Lower lobe of right lung (tissue), 2 donors: ENCODE results near the gene IQCH. TPM values are rescaled to one million over a fixed set of nuclear protein-coding genes. Genes with fewer than 3 reads are reported as not detected.

Experiments
- ATAC-seq, 2 donors: fragments of 200-7000 bp; cut with Tn5 transposase; one replicate each; pipeline ENCODE4 v1.9.1; 2020 to 2022; ENCODE audit warnings: mild to moderate bottlenecking in 2 of 2, moderate library complexity in 2 of 2
- DNase-seq: peaks from one replicate; pipeline ENCODE4 v3.0.0-alpha.2; 2020
- H3K27ac ChIP-seq: fragments of 200-600 bp; one replicate; pipeline ENCODE4 v1.8.0; 2022
- H3K27me3 ChIP-seq: fragments of 200-600 bp; one replicate; pipeline ENCODE4 v1.8.0; 2022; ENCODE audit warnings: low read depth
- H3K36me3 ChIP-seq: fragments of 200-600 bp; one replicate; pipeline ENCODE4 v1.8.0; 2022; ENCODE audit warnings: mild to moderate bottlenecking
- H3K4me1 ChIP-seq: fragments of 200-600 bp; one replicate; pipeline ENCODE4 v1.8.0; 2022
- H3K4me3 ChIP-seq: fragments of 200-600 bp; one replicate; pipeline ENCODE4 v1.8.0; 2022; ENCODE audit warnings: mild to moderate bottlenecking
- H3K9me3 ChIP-seq: fragments of 200-600 bp; one replicate; pipeline ENCODE4 v1.8.0; 2022
- intact Hi-C: fragments of 100-400 bp; cut with DNase I; formaldehyde crosslinking; loops from one replicate; pipeline ENCODE4 v1.11.0; 2022
- total RNA-seq: library from RNA; stranded (reverse); fragmentation: NEBNext Ultra II Directional; extraction: Animal tissue kit (Norgen Biotek cat#: 25700); gene quantifications from one replicate; pipeline ENCODE4 v1.2.1, GENCODE V29; 2021
- TF ChIP-seq, protein P1 (sequence below): fragments of 200-600 bp; IDR thresholded peaks from one replicate; pipeline ENCODE4 v1.8.0; 2022; ENCODE audit warnings: antibody characterized with exemption, mild to moderate bottlenecking
- donor health status: DM: no; HTN: yes; CAD: no; lungs with severe emphysema.

Gene IQCH
- total RNA-seq, 1 donor from 2014 or later, result 2.3 TPM

DNA sequence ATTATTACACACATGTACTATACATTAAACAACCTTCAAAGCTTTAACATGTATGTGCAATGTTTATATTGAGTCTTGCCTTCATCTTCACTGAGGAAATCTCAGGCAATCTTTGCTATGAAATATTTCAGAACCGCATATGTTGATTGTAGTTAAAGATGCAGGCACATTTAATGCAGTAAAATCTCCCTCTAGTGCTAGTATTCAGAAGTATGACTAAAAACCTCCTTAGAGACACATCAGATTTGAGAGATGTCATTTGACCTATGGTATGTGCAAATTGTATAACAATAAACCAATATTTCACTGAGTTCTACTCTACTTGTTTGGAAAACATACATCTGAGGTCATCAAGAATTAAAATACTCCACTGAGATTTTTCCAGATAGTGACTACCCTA is 142.6 kb downstream of the IQCH start:
- no peaks in the 10 kb centered on the region for H3K27me3 ChIP-seq
- ATAC-seq, result no peak
- TF ChIP-seq, protein P1, sequence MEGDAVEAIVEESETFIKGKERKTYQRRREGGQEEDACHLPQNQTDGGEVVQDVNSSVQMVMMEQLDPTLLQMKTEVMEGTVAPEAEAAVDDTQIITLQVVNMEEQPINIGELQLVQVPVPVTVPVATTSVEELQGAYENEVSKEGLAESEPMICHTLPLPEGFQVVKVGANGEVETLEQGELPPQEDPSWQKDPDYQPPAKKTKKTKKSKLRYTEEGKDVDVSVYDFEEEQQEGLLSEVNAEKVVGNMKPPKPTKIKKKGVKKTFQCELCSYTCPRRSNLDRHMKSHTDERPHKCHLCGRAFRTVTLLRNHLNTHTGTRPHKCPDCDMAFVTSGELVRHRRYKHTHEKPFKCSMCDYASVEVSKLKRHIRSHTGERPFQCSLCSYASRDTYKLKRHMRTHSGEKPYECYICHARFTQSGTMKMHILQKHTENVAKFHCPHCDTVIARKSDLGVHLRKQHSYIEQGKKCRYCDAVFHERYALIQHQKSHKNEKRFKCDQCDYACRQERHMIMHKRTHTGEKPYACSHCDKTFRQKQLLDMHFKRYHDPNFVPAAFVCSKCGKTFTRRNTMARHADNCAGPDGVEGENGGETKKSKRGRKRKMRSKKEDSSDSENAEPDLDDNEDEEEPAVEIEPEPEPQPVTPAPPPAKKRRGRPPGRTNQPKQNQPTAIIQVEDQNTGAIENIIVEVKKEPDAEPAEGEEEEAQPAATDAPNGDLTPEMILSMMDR, result no peak
- H3K4me1 ChIP-seq, result no peaks in the 10 kb centered on the region
- no peak overlapping the region for H3K4me3 ChIP-seq
- no peaks in the 10 kb centered on the region for H3K9me3 ChIP-seq
- no peak overlapping the region for H3K27ac ChIP-seq
- no peaks in the 10 kb centered on the region for H3K36me3 ChIP-seq
- intact Hi-C loops, result no loop called here
- DNase-seq, result no peak

- intact Hi-C loops, result no loop called here
- Histone ChIP-seq H3K27me3 (no peaks in the 10 kb centered on the region), H3K4me1 (no peaks in the 10 kb centered on the region), H3K4me3 (no peak overlapping the region), H3K36me3 (no peaks in the 10 kb centered on the region), H3K9me3 (no peaks in the 10 kb centered on the region), H3K27ac (no peak overlapping the region)
- DNase-seq, result no peak
- no peak for ATAC-seq
- TF ChIP-seq, protein P1, result no peak
Measured at GRCh38 chr15:67399925-67400324, 145.3 kb downstream of the IQCH start.

DNA sequence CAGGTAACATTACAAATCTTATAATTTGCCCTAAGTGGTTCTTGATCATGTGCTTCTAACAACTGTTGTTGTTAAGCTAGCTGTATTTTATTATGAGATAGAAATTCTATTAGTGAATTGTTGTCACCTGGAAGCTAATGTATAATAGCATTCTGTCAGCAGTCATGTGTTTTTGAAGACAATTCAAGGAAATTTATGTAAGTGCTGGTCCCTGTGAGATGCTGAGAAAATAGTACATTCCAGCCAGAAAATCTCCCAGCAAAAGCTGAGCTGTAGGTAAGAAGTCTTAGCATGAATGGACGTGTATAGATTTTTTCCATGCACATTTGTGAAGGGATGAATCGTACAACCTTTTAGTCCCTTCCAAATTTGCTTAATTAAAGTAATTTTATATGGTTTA is 146.3 kb downstream of the IQCH start:
- no peak overlapping the region for H3K4me3 ChIP-seq
- no peaks in the 10 kb centered on the region for H3K27me3 ChIP-seq
- no peaks in the 10 kb centered on the region for H3K4me1 ChIP-seq
- TF ChIP-seq, protein P1, result no peak
- intact Hi-C loops, result no loop called here
- no peak for DNase-seq
- ATAC-seq, result no peak
- no peak overlapping the region for H3K27ac ChIP-seq
- H3K9me3 ChIP-seq, result no peaks in the 10 kb centered on the region
- no peaks in the 10 kb centered on the region for H3K36me3 ChIP-seq

GRCh38 chr15:67401336-67401735 is 146.8 kb downstream of the IQCH start:
- Histone ChIP-seq H3K4me1 (no peaks in the 10 kb centered on the region), H3K4me3 (no peak overlapping the region)

GRCh38 chr15:67403428-67404154 is 149.0 kb downstream of the IQCH start:
- Histone ChIP-seq H3K27ac (no peak overlapping the region), H3K4me1 (no peaks in the 10 kb centered on the region), H3K9me3 (no peaks in the 10 kb centered on the region), H3K36me3 (no peaks in the 10 kb centered on the region), H3K27me3 (no peaks in the 10 kb centered on the region), H3K4me3 (no peak overlapping the region)
- intact Hi-C loops, result no loop called here
- no peak for ATAC-seq
- no peak for DNase-seq
- TF ChIP-seq, protein P1, result no peak

More at GRCh38 chr15:67401336-67401735, 146.8 kb downstream of the IQCH start:
- ATAC-seq (no peak), DNase-seq (no peak)
- intact Hi-C loops, result no loop called here
- H3K9me3 ChIP-seq, result no peaks in the 10 kb centered on the region
- H3K27ac ChIP-seq, result no peak overlapping the region
- no peaks in the 10 kb centered on the region for H3K27me3 ChIP-seq
- TF ChIP-seq, protein P1, result no peak
- no peaks in the 10 kb centered on the region for H3K36me3 ChIP-seq
